ENCODE measurements around the gene CCDC136. TPM values are rescaled to one million over a fixed set of nuclear protein-coding genes. Genes with fewer than 3 reads are reported as not detected.

CCDC136 gene
- total RNA-seq, 1 experiment from 2014 or later = 31.1 TPM

DNA sequence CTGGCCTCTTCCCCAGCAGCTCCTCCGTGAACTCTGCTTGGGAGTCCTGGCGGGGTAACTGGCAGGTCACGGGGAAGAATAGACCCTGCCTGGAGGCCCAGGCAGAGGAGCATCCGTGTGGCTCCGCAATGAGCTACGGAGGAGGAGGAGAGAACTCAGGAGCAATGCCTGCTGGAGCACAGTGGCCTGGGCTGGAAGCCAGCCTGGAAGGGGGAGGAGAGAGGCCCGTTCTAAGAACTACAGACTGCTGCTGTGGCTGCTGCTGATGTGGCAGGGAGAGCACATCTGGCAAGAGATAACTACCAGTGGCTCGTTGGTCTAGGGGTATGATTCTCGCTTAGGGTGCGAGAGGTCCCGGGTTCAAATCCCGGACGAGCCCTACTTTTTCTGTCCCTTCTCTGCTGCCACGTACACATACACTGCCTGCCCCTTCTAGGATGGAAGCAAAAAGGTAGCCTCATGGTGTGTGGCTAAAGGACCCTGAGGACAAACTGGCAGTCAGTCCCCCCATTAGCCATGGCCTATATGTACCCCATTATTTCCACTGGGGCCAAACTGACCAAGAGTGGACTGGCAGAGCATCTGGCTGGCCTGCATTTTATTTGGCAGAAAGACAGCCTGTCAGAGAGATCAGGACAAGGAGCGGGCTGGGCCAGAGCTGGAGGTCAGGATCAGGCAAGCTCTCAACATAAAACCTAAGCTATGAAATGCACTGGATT lies 8.5 kb upstream of the CCDC136 start:
- peak overlapping the region; percentile 80 to 84 for H3K4me3 Mint-ChIP-seq
- DNase-seq = peak; percentile 95
- peak overlapping the region; percentile 86 for H3K4me2 ChIP-seq (ENCODE audit: insufficient read depth, insufficient read length, low read length)

More for the DNA sequence above, 8.5 kb upstream of the CCDC136 start:
- H2AFZ ChIP-seq (ENCODE audit: low read length) = peak overlapping the region; percentile 59
- peaks cover 6% of the 10 kb centered on the region for H3K23me2 ChIP-seq (ENCODE audit: insufficient read length, low read depth, low read length, poor library complexity, severe bottlenecking)
- no peak overlapping the region for H4K5ac ChIP-seq (ENCODE audit: insufficient read length, low read depth, low read length)
- no peaks in the 10 kb centered on the region for H3K79me2 ChIP-seq (ENCODE audit: insufficient read depth, low read length)
- H3K27me3 ChIP-seq (ENCODE audit: insufficient read depth, low read length) = no peaks in the 10 kb centered on the region
- no peak overlapping the region for H2BK20ac ChIP-seq (ENCODE audit: low read depth, low read length, poor library complexity, severe bottlenecking)
- no peaks in the 10 kb centered on the region for H4K20me1 ChIP-seq (ENCODE audit: control insufficient read depth, insufficient read depth, insufficient read length)
- H3K4me1 ChIP-seq (ENCODE audit: insufficient read depth, low read length) = 0 out of 2 replicates have a peak, but pooled peaks cover 5% of the 10 kb centered on the region
- H4K91ac ChIP-seq (ENCODE audit: insufficient read length, low read depth, low read length) = no peak overlapping the region
- H3K9ac ChIP-seq (ENCODE audit: extremely low read depth, insufficient read length, low read length) = peak overlapping the region; percentile 45
- no peak overlapping the region for H2BK15ac ChIP-seq (ENCODE audit: low read depth, low read length)
- H3K79me1 ChIP-seq (ENCODE audit: insufficient read depth, low read depth, low read length, poor library complexity, severe bottlenecking) = no peaks in the 10 kb centered on the region
- no peak overlapping the region for H2BK12ac ChIP-seq (ENCODE audit: insufficient read length, low read depth, low read length)
- H2BK5ac ChIP-seq (ENCODE audit: insufficient read length, low read length) = no peak overlapping the region
- TF ChIP-seq, protein P1, sequence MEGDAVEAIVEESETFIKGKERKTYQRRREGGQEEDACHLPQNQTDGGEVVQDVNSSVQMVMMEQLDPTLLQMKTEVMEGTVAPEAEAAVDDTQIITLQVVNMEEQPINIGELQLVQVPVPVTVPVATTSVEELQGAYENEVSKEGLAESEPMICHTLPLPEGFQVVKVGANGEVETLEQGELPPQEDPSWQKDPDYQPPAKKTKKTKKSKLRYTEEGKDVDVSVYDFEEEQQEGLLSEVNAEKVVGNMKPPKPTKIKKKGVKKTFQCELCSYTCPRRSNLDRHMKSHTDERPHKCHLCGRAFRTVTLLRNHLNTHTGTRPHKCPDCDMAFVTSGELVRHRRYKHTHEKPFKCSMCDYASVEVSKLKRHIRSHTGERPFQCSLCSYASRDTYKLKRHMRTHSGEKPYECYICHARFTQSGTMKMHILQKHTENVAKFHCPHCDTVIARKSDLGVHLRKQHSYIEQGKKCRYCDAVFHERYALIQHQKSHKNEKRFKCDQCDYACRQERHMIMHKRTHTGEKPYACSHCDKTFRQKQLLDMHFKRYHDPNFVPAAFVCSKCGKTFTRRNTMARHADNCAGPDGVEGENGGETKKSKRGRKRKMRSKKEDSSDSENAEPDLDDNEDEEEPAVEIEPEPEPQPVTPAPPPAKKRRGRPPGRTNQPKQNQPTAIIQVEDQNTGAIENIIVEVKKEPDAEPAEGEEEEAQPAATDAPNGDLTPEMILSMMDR (conservative IDR thresholded peaks at IDR 0.05) = no peak
- no peaks in the 10 kb centered on the region for H3K36me3 Mint-ChIP-seq (ENCODE audit: insufficient read depth in 1 of 3, low read depth in 3 of 3)
- no peak overlapping the region for H3K56ac ChIP-seq (ENCODE audit: insufficient read length, low read depth, low read length)
- no peak overlapping the region for H2BK120ac ChIP-seq (ENCODE audit: low read depth, low read length, poor library complexity, severe bottlenecking)
- H3K4me1 Mint-ChIP-seq = peaks cover 12 to 20% of the 10 kb centered on the region in 2 experiments
- H3K14ac ChIP-seq (ENCODE audit: insufficient read depth, low read length) = no peak overlapping the region; the same call in 1 of the 2 replicates
- H3K4ac ChIP-seq (ENCODE audit: low read depth, low read length) = no peak overlapping the region
- no peaks in the 10 kb centered on the region for H3K9me3 ChIP-seq (ENCODE audit: control insufficient read depth, low read depth, low read length)
- H3K23ac ChIP-seq (ENCODE audit: insufficient read length, low read depth, low read length) = no peak overlapping the region
- peaks cover 0 to under 1% of the 10 kb centered on the region in 2 experiments; a peak in 3 of 5 replicates for H3K9me3 Mint-ChIP-seq
- no peak overlapping the region for H3K18ac ChIP-seq (ENCODE audit: insufficient read length, low read depth, low read length)
- H3T11ph ChIP-seq (ENCODE audit: low read length) = no peak overlapping the region
- H3K27ac Mint-ChIP-seq = peak overlapping the region; percentile 42 to 74 (median 71); a peak in 5 of 7 replicates
- H3K27me3 Mint-ChIP-seq (ENCODE audit: low read depth) = peaks cover 15% of the 10 kb centered on the region
- H4K8ac ChIP-seq (replicated peaks; ENCODE audit: insufficient read length, low read depth, low read length) = no peak overlapping the region
- no peak overlapping the region for H3K27ac ChIP-seq (ENCODE audit: insufficient read length, low read depth, low read length)
- no CpG with 5 or more reads among the region's 15 CpGs for WGBS (ENCODE audit: extremely low coverage, insufficient read length, low lambda C conversion rate)
- no peak overlapping the region for H2AK5ac ChIP-seq (ENCODE audit: insufficient read length, low read length)
